Esophagus (tissue), 2 donors: ENCODE measurements around the gene UROC1. TPM values are rescaled to one million over a fixed set of nuclear protein-coding genes. Genes with fewer than 3 reads are reported as not detected.

Experiments
- H3K27ac ChIP-seq, 2 donors: one replicate each; pipeline ENCODE4 v1.5.1; 2013; ENCODE audit warnings: low read depth in 2 of 2, mild to moderate bottlenecking in 2 of 2, inconsistent platforms in 1 of 2, low read length in 1 of 2, moderate library complexity in 1 of 2
- H3K27me3 ChIP-seq, 2 donors: one replicate each; pipeline ENCODE4 v1.6.1; 2013; ENCODE audit warnings: low read length in 2 of 2, control low read depth in 1 of 2, mild to moderate bottlenecking in 1 of 2; ENCODE audit not compliant: insufficient read depth in 2 of 2, control insufficient read depth in 1 of 2
- H3K36me3 ChIP-seq, 2 donors: one replicate each; pipeline ENCODE4 v1.6.1; 2013; ENCODE audit warnings: low read length in 1 of 2; ENCODE audit not compliant: control insufficient read depth in 2 of 2, insufficient read depth in 2 of 2
- H3K4me1 ChIP-seq, 2 donors: one replicate each; pipeline ENCODE4 v1.6.1; 2013; ENCODE audit warnings: low read length in 1 of 2; ENCODE audit not compliant: control insufficient read depth in 2 of 2, insufficient read depth in 2 of 2
- H3K4me3 ChIP-seq, 2 donors: one replicate each; pipeline ENCODE4 v1.5.1; 2013; ENCODE audit warnings: low read length in 2 of 2, mild to moderate bottlenecking in 2 of 2, low read depth in 1 of 2, moderate library complexity in 1 of 2
- H3K9me3 ChIP-seq, 2 donors: one replicate each; pipeline ENCODE4 v1.6.1; 2013; ENCODE audit warnings: mild to moderate bottlenecking in 2 of 2, low read depth in 1 of 2, low read length in 1 of 2, moderate library complexity in 1 of 2; ENCODE audit not compliant: control insufficient read depth in 2 of 2, insufficient read depth in 1 of 2
- WGBS, 2 donors: extraction: QIAGEN DNeasy Blood & Tissue Kit; methylation state at CpG; one replicate each; pipeline ENCODE4 v1.1.7; 2013; 5-methylcytosine and 5-hydroxymethylcytosine counted together
- polyA plus RNA-seq, 2 donors: library from polyadenylated mRNA; stranded (reverse); fragments of 200-250 nt; gene quantifications; one replicate each; pipeline ENCODE4 v1.2.3, GENCODE V29; 2013
- donor health status: healthy with polysubstance abuse.
- donor health status: Bipolar disorder and iron deficiency.

UROC1 gene
- polyA plus RNA-seq, 2 donors: not detected

DNA sequence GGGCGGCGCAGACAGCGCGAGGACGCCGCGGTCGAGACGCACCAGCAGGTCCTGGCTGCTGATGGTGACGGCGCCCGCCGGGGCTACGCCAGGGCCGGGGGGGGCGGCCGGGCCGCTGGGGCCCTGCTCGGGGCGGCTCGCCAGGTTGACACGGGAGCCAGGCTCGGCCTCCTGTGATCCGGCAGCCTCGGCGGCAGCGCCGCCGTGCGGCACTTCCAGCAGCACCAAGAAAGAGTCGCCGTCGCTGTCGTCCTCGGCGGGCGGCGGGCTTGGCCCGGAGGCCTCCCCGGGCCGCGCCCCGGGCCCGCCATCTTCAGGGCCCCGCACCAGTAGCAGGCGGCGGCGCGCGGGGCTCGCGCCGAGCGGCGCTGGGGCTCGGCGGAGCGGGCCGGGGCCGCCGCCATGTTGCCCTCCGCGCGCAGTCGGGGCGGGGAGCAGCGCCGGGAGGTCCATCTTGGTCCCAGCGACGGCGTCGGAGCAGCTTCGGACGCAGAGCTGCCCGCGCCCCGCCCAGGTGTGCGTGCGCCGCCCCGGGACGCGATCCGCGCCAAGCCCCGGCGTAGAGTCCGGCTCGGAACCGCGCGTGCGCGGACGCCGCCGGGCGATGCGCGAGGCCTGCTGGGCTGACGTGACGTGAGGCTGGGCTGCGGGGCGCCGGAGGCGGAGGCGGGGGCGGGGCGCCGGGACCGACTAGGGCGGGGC, 42.0 kb downstream of the UROC1 start, which contains the start of gene ZXDC:
Gene ZXDC (minus strand): TSS at position 479 of the 702 bp plus-strand sequence. CDS start 26 bp downstream, at position 453.
- Histone ChIP-seq H3K9me3 (no peaks in the 10 kb centered on the region), H3K4me1 (peaks cover 2 to 13% of the 10 kb centered on the region in 2 donors), H3K4me3 (peak within 1 kb of the TSS; percentile 65 to 76), H3K27me3 (no peaks in the 10 kb centered on the region), H3K36me3 (peaks cover 0 to 2% of the 10 kb centered on the region in 2 donors), H3K27ac (peak within 1 kb of the TSS; percentile 98)
- WGBS, 2 donors: 0 to 1% methylated on average over 67 to 112 of the region's 112 CpGs

DNA sequence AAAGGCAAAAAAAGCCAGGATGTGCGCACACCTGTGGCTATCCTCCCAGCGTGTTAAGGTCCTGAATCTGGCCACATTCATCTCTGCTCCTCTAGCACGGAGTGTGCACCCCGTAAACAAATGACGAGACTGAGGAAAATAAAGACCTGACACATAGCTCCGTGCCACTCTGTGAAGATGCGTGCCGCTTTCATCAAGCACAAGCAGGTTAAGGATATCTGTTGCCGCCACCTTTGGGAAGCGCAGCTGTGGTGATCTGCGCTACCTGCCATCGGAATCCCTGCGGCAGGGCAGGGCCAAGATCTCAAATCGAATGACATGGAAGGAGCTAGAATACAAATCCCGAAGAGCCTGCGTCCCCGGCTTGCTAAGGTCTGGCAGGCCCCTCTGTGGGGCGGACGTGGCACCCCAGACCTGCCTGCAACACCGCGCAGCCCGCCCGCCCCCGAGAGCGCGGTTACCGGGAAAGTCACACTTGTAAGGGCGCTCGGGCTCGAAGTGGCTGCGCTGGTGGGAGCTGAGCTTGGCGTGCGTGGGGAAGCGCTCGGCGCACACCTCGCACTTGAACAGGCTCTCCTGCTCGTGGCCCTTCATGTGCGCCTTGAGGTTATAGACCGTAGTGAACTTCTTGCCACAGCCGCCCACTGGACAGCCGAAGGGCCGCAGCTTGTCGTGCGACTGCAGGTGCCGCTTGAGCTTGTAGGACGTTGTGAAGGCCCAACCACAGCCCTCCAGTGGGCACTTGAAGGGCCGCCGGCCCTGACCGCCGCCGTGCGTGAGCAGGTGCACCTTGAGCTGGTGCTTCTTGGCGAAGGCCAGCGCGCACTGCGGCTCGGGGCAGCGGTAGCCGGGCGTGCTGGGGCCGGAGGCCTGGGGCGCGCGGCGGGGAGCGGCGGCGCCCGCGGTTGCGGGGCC, 42.8 kb downstream of the UROC1 start:
- peak overlapping the region; percentile 65 to 76 for H3K4me3 ChIP-seq
- no peaks in the 10 kb centered on the region for H3K9me3 ChIP-seq
- no peaks in the 10 kb centered on the region for H3K27me3 ChIP-seq
- 4 to 5% methylated on average over 71 to 72 of the region's 72 CpGs for WGBS, 2 donors
- H3K27ac ChIP-seq: peak overlapping the region; percentile 98
- peaks cover 2 to 13% of the 10 kb centered on the region in 2 donors for H3K4me1 ChIP-seq
- H3K36me3 ChIP-seq: peaks cover 0 to 10% of the 10 kb centered on the region in 2 donors

DNA sequence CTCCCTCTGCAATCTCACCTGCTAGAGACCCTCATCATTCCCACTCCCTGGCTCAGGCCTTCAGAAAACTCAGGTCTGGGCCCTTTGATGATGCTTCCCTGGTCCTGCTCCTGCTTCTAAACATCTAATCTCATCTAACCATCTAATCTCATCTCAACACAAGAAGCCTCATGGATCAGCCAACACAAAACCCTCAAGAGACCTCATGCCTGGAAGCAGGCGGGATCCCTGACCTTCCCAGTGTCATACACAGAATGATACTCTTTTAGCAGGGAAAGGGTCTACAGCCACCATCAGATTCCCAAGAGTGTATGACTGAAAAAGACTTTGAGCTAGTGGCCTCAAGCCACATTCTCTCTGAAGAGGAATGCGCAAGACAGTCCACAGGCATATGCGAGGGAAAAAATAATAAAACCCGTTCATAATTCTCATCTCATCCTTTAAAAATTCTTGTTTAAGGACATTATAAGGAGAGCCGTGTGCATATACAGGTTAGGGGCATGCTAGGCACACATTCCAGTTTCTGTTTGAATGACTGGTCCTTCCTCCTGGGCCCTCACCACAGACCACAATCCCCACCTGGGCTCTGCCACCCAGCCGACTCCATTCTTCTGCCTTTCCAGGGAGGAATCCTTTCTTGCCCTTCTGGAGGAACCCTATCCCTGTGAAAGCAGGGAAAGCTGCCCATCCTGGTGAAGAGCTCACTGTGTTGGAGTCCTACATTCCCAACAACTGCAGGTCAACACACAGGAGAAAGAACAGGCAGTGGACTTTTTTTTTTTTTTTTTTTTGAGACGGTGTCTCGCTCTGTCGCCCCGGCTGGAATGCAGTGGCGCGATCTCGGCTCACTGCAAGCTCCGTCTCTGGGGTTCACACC, 44.0 kb downstream of the UROC1 start:
- H3K36me3 ChIP-seq: peaks cover 0 to 21% of the 10 kb centered on the region in 2 donors
- no peak overlapping the region for H3K27ac ChIP-seq
- peak overlapping the region in 1 of 2 donors; percentile 76 for H3K4me3 ChIP-seq
- peaks cover 0 to 2% of the 10 kb centered on the region in 2 donors for H3K9me3 ChIP-seq
- WGBS, 2 donors: 67 to 82% methylated on average over 9 to 14 of the region's 14 CpGs
- H3K27me3 ChIP-seq: no peaks in the 10 kb centered on the region
- peaks cover 2 to 13% of the 10 kb centered on the region in 2 donors for H3K4me1 ChIP-seq

DNA sequence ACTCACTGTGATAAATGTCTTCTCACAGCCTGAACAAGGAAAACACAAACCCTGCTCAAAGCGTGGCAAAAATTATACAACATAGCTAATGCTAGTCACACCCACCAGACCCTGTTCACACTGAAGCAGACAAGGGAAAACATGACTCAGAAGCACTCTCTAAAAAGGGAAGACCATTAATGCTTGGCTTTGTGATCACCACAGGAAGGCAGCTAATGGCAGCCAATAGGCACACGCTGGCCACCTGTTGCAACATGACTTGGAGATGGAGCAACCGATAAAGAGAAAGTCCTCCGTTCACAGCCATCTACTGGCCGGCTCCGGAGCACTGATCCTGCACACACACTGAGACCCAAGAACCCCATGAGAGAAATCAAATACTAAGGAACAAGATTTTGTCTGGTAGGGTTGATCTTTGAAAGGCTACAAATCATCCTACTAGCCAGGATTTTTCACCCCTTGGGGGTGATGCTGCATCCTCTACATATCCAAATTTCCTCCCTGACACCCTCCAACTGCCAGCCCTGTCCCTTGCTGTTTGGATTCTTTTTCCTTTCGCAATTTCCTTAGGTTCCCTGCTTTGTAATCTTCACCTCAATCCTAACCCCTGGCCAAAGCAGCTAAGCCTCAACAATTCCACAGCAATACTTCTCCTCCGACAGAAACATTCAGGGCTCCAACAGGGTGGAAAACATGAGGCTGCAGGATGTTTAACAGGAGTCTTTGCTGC, 45.1 kb downstream of the UROC1 start:
- Histone ChIP-seq H3K36me3 (peaks cover 0 to 30% of the 10 kb centered on the region in 2 donors), H3K9me3 (peaks cover 0 to 2% of the 10 kb centered on the region in 2 donors), H3K4me1 (peaks cover 2 to 13% of the 10 kb centered on the region in 2 donors), H3K4me3 (peak overlapping the region in 1 of 2 donors; percentile 12), H3K27ac (peak overlapping the region; percentile 54 to 76), H3K27me3 (no peaks in the 10 kb centered on the region)
- 24 to 31% methylated on average over 8 of the region's 8 CpGs for WGBS, 2 donors

DNA sequence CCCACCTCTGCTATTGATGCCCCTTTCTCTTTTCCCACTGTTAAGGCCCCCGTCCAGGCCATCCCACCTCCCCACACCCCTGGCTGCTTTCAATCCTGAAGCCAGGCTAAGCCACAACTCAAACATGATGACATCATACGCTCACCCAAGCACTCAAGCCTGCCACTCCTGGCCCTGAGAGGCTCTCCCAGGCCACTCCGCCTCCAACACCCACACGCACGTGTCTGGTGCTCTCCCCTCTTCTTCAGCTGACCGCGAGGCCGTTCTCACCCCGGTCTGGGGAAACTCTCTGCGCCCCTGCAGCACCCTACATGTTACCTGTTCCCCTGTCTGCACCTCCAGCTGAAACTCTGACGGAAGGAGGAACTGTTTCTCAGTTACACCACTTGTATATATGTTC, 48.1 kb downstream of the UROC1 start:
- Histone ChIP-seq H3K4me1 (peaks cover 2 to 13% of the 10 kb centered on the region in 2 donors), H3K27me3 (no peaks in the 10 kb centered on the region), H3K9me3 (peaks cover 0 to 2% of the 10 kb centered on the region in 2 donors), H3K36me3 (peaks cover 7 to 56% of the 10 kb centered on the region in 2 donors), H3K4me3 (no peak overlapping the region), H3K27ac (no peak overlapping the region)
- WGBS, 2 donors: 96 to 97% methylated on average over 11 of the region's 11 CpGs

DNA sequence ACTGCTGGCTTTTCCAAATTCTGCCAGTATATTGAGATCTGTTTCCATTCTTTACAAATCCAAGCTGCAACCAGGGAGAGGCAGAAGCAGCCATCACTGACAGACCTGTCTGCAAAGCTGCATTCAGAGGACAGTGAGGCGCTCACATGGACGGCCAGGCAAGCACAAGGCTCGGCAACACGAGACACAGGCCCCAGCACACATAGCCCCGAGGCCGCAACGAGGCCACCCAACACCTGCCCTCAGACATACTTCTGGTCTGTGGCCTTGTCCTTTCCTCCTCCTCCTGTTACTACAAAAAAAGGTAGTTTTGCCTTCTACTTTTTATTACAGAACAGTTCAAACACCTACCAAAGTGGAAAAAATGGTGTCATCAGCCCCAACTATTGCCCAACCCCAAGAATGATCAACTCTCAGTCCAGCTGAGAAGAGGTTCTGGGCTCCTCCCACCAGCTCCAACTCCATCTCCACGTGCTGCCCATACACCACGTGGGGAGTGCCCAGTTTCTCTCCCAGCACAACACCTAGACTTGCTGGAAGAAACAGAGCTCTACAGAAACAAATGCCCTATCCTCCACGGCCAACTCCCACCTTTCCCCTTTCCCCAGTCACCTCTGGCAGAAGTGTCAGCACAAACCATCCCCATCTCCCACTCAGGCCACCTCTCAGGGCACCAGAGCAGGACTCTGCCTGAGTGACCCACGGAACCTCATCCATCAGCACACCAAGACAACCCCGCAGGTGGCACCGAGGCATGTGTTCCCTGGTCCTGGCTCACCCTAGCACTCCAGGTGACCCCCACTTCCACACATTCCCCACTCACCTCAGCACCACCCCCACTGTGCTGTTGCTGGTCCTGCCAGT, 49.3 kb downstream of the UROC1 start:
- 82 to 91% methylated on average over 13 of the region's 13 CpGs for WGBS, 2 donors
- Histone ChIP-seq H3K9me3 (peaks cover 0 to 2% of the 10 kb centered on the region in 2 donors), H3K27me3 (no peaks in the 10 kb centered on the region), H3K27ac (no peak overlapping the region), H3K36me3 (peaks cover 11 to 57% of the 10 kb centered on the region in 2 donors), H3K4me1 (peaks cover 0 to 7% of the 10 kb centered on the region in 2 donors), H3K4me3 (no peak overlapping the region)

DNA sequence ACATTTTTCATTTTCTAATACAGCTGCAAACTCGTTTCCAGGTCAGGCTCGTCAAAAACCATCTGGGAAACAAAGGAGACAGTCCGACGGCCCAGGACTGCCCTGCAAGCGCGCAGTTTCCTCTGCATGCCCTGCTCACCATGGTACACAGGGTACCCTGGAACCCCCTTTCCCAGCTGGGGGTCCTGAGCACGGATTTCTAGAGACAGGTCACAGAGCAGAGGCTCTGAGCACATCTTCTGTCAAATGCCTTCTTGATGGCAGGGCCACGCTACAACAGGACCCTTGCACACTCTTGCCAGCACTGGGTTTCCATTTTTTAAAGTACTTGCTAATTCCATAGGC, 50.0 kb downstream of the UROC1 start:
- H3K9me3 ChIP-seq: peaks cover 0 to 2% of the 10 kb centered on the region in 2 donors
- no peak overlapping the region for H3K27ac ChIP-seq
- no peaks in the 10 kb centered on the region for H3K27me3 ChIP-seq
- WGBS, 2 donors: 79 to 80% methylated on average over 8 of the region's 8 CpGs
- peaks cover 0 to 4% of the 10 kb centered on the region in 2 donors for H3K4me1 ChIP-seq
- no peak overlapping the region for H3K4me3 ChIP-seq
- H3K36me3 ChIP-seq: peaks cover 13 to 59% of the 10 kb centered on the region in 2 donors
